ENCODE data around the gene HM13.

GRCh38 chr20:31602431-31602778 lies 88.2 kb downstream of the HM13 start:
- TF ChIP-seq CTCF (IDR thresholded peaks at IDR 0.05; ENCODE audit: low read depth, low read length) = no peak
- TF ChIP-seq POLR2A (IDR thresholded peaks at IDR 0.05; ENCODE audit: extremely low read depth, insufficient read length) = no peak
- TF ChIP-seq MAX (IDR thresholded peaks at IDR 0.05; ENCODE audit: low read depth, low read length) = no peak

Measured in NB4 (cell line).